ENCODE results near the gene TMEM121. TPM values are rescaled to one million over a fixed set of nuclear protein-coding genes. Genes with fewer than 3 reads are reported as not detected.

Gene TMEM121
- total RNA-seq, 1 experiment from 2014 or later, result 1.0 TPM

- Histone ChIP-seq H3K4me2 (peak overlapping the region; percentile 87), H3K9me2 (ENCODE audit: insufficient read depth) (no peaks in the 10 kb centered on the region), H4K20me1 (ENCODE audit: insufficient read depth) (peaks cover 6% of the 10 kb centered on the region), H2AFZ (no peak overlapping the region), H3F3A (ENCODE audit: insufficient read depth, low read depth) (peaks cover 13% of the 10 kb centered on the region; the same call in 1 of the 2 replicates), H3K27ac (no peak overlapping the region), H3K36me3 (ENCODE audit: low read depth) (no peaks in the 10 kb centered on the region), H3K4me1 (replicated peaks; ENCODE audit: insufficient read depth) (peaks cover 28% of the 10 kb centered on the region), H3K79me2 (ENCODE audit: low read depth) (0 out of 2 replicates have a peak, but pooled peaks cover 5% of the 10 kb centered on the region), H3K27me3 (ENCODE audit: insufficient read depth, low read depth) (no peaks in the 10 kb centered on the region), H3K4me3 (peak overlapping the region; percentile 64; the same call in 1 of the 2 replicates), H3K9me3 (ENCODE audit: insufficient read depth, low read depth) (no peaks in the 10 kb centered on the region)
- CTCF ChIA-PET, result interaction anchor here (0.6 to 1.8 kb wide), 4 partner anchors 8 to 170 kb away, joined by 3 to 13 read pairs (median 8); no protein-coding TSS in a partner anchor
- no peak for DNase-seq
- TF ChIP-seq EZH2 (IDR thresholded peaks at IDR 0.05; ENCODE audit: low read depth) (no peak), CTCF (conservative IDR thresholded peaks at IDR 0.05) (no peak)
- intact Hi-C loops (cut with micrococcal nuclease; ENCODE audit: unreplicated experiment), result loop anchor here (1.0 to 2.0 kb wide), 2 partner anchors 8 to 40 kb away; no protein-coding TSS in a partner anchor
- BruUV-seq (replicated peaks), result no TSS peak
- POLR2A ChIA-PET (ENCODE audit: unreplicated experiment), result no interaction called here
These were observed 37.4 kb upstream of the TMEM121 start for GRCh38 chr14:105488781-105489541.

GRCh38 chr14:105489542-105490266 lies 36.7 kb upstream of the TMEM121 start:
- intact Hi-C loops (cut with micrococcal nuclease; ENCODE audit: unreplicated experiment), result loop anchor here (1.0 to 5.0 kb wide), 7 partner anchors 8 to 397 kb away; no protein-coding TSS in a partner anchor
- no peaks in the 10 kb centered on the region for H3K9me3 ChIP-seq (ENCODE audit: insufficient read depth, low read depth)
- peak overlapping the region; percentile 87 for H3K4me2 ChIP-seq
- no peaks in the 10 kb centered on the region for H3K36me3 ChIP-seq (ENCODE audit: low read depth)
- peaks cover 6% of the 10 kb centered on the region for H4K20me1 ChIP-seq (ENCODE audit: insufficient read depth)
- peaks cover 13% of the 10 kb centered on the region; the same call in 1 of the 2 replicates for H3F3A ChIP-seq (ENCODE audit: insufficient read depth, low read depth)
- no peaks in the 10 kb centered on the region for H3K27me3 ChIP-seq (ENCODE audit: insufficient read depth, low read depth)
- H3K27ac ChIP-seq, result no peak overlapping the region
- DNase-seq, result peak; percentile 77 to 79
- TF ChIP-seq CTCF (conservative IDR thresholded peaks at IDR 0.05) (peak; percentile 69), EZH2 (IDR thresholded peaks at IDR 0.05; ENCODE audit: low read depth) (no peak)
- no TSS peak for BruUV-seq (replicated peaks)
- peaks cover 28% of the 10 kb centered on the region for H3K4me1 ChIP-seq (replicated peaks; ENCODE audit: insufficient read depth)
- ChIA-PET CTCF (interaction anchor here (0.6 to 1.8 kb wide), 4 partner anchors 9 to 171 kb away, joined by 3 to 13 read pairs (median 8); no protein-coding TSS in a partner anchor), POLR2A (ENCODE audit: unreplicated experiment) (interaction anchor here (0.5 kb wide), 1 partner anchor 11 kb away, joined by 13 read pairs; no protein-coding TSS in a partner anchor)
- H3K4me3 ChIP-seq, result peak overlapping the region; percentile 64
- 0 out of 2 replicates have a peak, but pooled peaks cover 5% of the 10 kb centered on the region for H3K79me2 ChIP-seq (ENCODE audit: low read depth)
- H2AFZ ChIP-seq, result peak overlapping the region; percentile 66
- no peaks in the 10 kb centered on the region for H3K9me2 ChIP-seq (ENCODE audit: insufficient read depth)

- Histone ChIP-seq H3K9me3 (ENCODE audit: insufficient read depth, low read depth) (no peaks in the 10 kb centered on the region), H3K27ac (no peak overlapping the region), H3K36me3 (ENCODE audit: low read depth) (no peaks in the 10 kb centered on the region), H3K4me2 (peak overlapping the region; percentile 87), H4K20me1 (ENCODE audit: insufficient read depth) (peaks cover 6% of the 10 kb centered on the region), H2AFZ (peak overlapping the region; percentile 66), H3K27me3 (ENCODE audit: insufficient read depth, low read depth) (no peaks in the 10 kb centered on the region), H3K9me2 (ENCODE audit: insufficient read depth) (no peaks in the 10 kb centered on the region), H3K4me3 (peak overlapping the region; percentile 64), H3K4me1 (replicated peaks; ENCODE audit: insufficient read depth) (peaks cover 28% of the 10 kb centered on the region), H3F3A (ENCODE audit: insufficient read depth, low read depth) (peaks cover 13% of the 10 kb centered on the region; the same call in 1 of the 2 replicates), H3K79me2 (ENCODE audit: low read depth) (0 out of 2 replicates have a peak, but pooled peaks cover 5% of the 10 kb centered on the region)
- no TSS peak for BruUV-seq (replicated peaks)
- no peak for TF ChIP-seq EZH2 (IDR thresholded peaks at IDR 0.05; ENCODE audit: low read depth)
- no peak for TF ChIP-seq CTCF (conservative IDR thresholded peaks at IDR 0.05)
- CTCF ChIA-PET, result interaction anchor here (1.1 to 1.8 kb wide), 2 partner anchors 9 to 119 kb away, joined by 7 to 13 read pairs; no protein-coding TSS in a partner anchor
- POLR2A ChIA-PET (ENCODE audit: unreplicated experiment), result no interaction called here
- DNase-seq, result no peak
- intact Hi-C loops (cut with micrococcal nuclease; ENCODE audit: unreplicated experiment), result loop anchor here (1.0 to 5.0 kb wide), 5 partner anchors 17 to 398 kb away; no protein-coding TSS in a partner anchor
These were observed 36.2 kb upstream of the TMEM121 start for GRCh38 chr14:105490267-105490571.
